Keratinocyte (primary cell): ENCODE results near the gene ABR. TPM values are rescaled to one million over a fixed set of nuclear protein-coding genes. Genes with fewer than 3 reads are reported as not detected.

Source experiments
- DNase-seq: peaks from one replicate; pipeline ENCODE4 v3.0.0-alpha.2; 2011; ENCODE audit warnings: low read depth, missing footprints, low spot score
- FAIRE-seq: peaks from 2 replicates; lab custom pipeline; 2011; peaks lifted over from hg19 to GRCh38; lab: Jason Lieb, UNC
- H2AFZ ChIP-seq: 2 replicates; pipeline ENCODE4 v1.6.0; 2012; ENCODE audit warnings: low read length, control low read depth, inconsistent platforms; ENCODE audit not compliant: control insufficient read depth
- H3K27ac ChIP-seq: 2 replicates; pipeline ENCODE4 v1.5.1; 2011; ENCODE audit warnings: low read length; ENCODE audit not compliant: control insufficient read depth, insufficient read depth
- H3K27me3 ChIP-seq: 3 replicates; pipeline ENCODE4 v1.6.0; 2011; ENCODE audit warnings: low read length; ENCODE audit not compliant: control insufficient read depth, insufficient read depth; ENCODE audit errors: extremely low read depth
- H3K36me3 ChIP-seq, 2 experiments: 2 replicates in 1 of 2; 3 replicates in 1 of 2; pipeline ENCODE4 v1.5.1; 2011; ENCODE audit warnings: low read length in 2 of 2, mild to moderate bottlenecking in 1 of 2; ENCODE audit not compliant: control insufficient read depth in 2 of 2, insufficient read depth in 2 of 2; ENCODE audit errors: extremely low read depth in 1 of 2
- H3K4me1 ChIP-seq: 3 replicates; pipeline ENCODE4 v1.5.1; 2011; ENCODE audit warnings: low read length; ENCODE audit not compliant: control insufficient read depth, insufficient read depth; ENCODE audit errors: extremely low read depth
- H3K4me2 ChIP-seq: 3 replicates; pipeline ENCODE4 v1.6.0; 2011; ENCODE audit warnings: low read depth, low read length; ENCODE audit not compliant: control insufficient read depth, insufficient read depth; ENCODE audit errors: extremely low read depth
- H3K4me3 ChIP-seq, 3 experiments: fragments of 200-600 bp in 1 of 3; sonication (generic) in 1 of 3; 2 replicates in 2 of 3; 3 replicates in 1 of 3; pipeline ENCODE4 v1.5.1; 2011 to 2016; ENCODE audit warnings: low read length in 3 of 3, mild to moderate bottlenecking in 3 of 3, control low read depth in 2 of 3, inconsistent platforms in 1 of 3, low read depth in 1 of 3, mixed read lengths in 1 of 3, mixed run types in 1 of 3, moderate library complexity in 1 of 3; ENCODE audit not compliant: control insufficient read depth in 2 of 3, insufficient read depth in 2 of 3; ENCODE audit errors: extremely low read depth in 1 of 3
- H3K79me2 ChIP-seq: 2 replicates; pipeline ENCODE4 v1.6.0; 2012; ENCODE audit warnings: low read length; ENCODE audit not compliant: control insufficient read depth, insufficient read depth
- H3K9ac ChIP-seq: 3 replicates; pipeline ENCODE4 v1.6.0; 2011; ENCODE audit warnings: low read length; ENCODE audit not compliant: control insufficient read depth, insufficient read depth; ENCODE audit errors: extremely low read depth
- H3K9me1 ChIP-seq: 3 replicates; pipeline ENCODE4 v1.6.0; 2011; ENCODE audit warnings: low read length; ENCODE audit not compliant: control insufficient read depth, insufficient read depth; ENCODE audit errors: extremely low read depth
- H3K9me3 ChIP-seq: 2 replicates; pipeline ENCODE4 v1.5.1; 2012; ENCODE audit warnings: low read depth, low read length; ENCODE audit not compliant: control insufficient read depth
- H4K20me1 ChIP-seq: 3 replicates; pipeline ENCODE4 v1.6.0; 2011; ENCODE audit warnings: low read length; ENCODE audit not compliant: control insufficient read depth, insufficient read depth; ENCODE audit errors: extremely low read depth
- EZH2 ChIP-seq: IDR thresholded peaks from one replicate; pipeline ENCODE4 v1.6.1; 2012; ENCODE audit warnings: inconsistent platforms, mild to moderate bottlenecking, low read length, moderate library complexity
- dilution Hi-C: fragments of 300-500 bp; cut with MboI; formaldehyde crosslinking; loops from one replicate; pipeline ENCODE4 v1.7.0; 2020; ENCODE audit warnings: low sequenced_read_pairs; ENCODE audit not compliant: extremely low pct_ligation_motif_present
- polyA plus RNA-seq, 5 experiments: library from polyadenylated mRNA; depleted of rRNA in 3 of 5; stranded (reverse) in 3 of 5; stranded (forward) in 1 of 5; unstranded in 1 of 5; fragments of >200 nt; gene quantifications; 1 replicate in 1 of 5; 2 replicates in 3 of 5; 3 replicates in 1 of 5; pipeline versions ENCODE4 v1.2.1 to v1.2.3, GENCODE V29; 2011 to 2012; ENCODE audit warnings: missing spikeins in 2 of 5, low read depth in 1 of 5, low replicate concordance in 1 of 5
- TF ChIP-seq, protein P1 (sequence below), 3 experiments: IDR thresholded peaks in 1 of 3; conservative IDR thresholded peaks in 1 of 3; optimal IDR thresholded peaks in 1 of 3; 2 replicates in 2 of 3; 3 replicates in 1 of 3; pipeline versions ENCODE3 to v1.5.1; 2011; ENCODE audit warnings: low read length in 3 of 3, mild to moderate bottlenecking in 3 of 3, moderate library complexity in 2 of 3, control low read depth in 1 of 3, inconsistent platforms in 1 of 3; ENCODE audit not compliant: insufficient read depth in 2 of 3; ENCODE audit errors: extremely low read depth in 1 of 3

Gene ABR
- polyA plus RNA-seq, 1 donor (not counting 4 experiments of a cell fraction or from before 2014, with no cell fraction given): 17.3 TPM

GRCh38 chr17:1002771-1003555 lies 176.8 kb downstream of the ABR start:
- H3K9ac ChIP-seq: no peak overlapping the region
- no peak for FAIRE-seq

DNA sequence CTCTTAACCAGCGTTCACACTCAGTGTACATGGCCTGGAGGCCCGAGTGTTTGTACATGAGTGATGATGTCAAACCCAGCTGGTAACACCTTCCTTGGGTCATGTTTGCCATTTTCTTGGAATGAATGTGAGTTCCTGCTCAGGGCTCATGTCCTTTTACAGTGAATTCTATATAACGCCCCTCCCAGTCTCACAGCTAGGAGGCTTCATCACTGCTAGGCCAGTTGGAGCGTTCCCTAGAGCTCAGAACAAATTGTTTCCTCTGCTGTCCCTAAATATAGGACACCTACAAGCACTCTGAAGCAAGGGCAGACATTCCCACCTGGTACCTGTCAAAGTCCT lies 177.4 kb downstream of the ABR start:
- H3K4me3 ChIP-seq: no peak overlapping the region
- peaks cover 19 to 38% of the 10 kb centered on the region in 2 experiments for H3K36me3 ChIP-seq
- H3K4me2 ChIP-seq: no peak overlapping the region
- no peaks in the 10 kb centered on the region for H3K9me1 ChIP-seq
- no peak for DNase-seq
- FAIRE-seq: no peak
- H3K4me1 ChIP-seq: peaks cover 41% of the 10 kb centered on the region
- TF ChIP-seq EZH2: no peak
- TF ChIP-seq, protein P1, sequence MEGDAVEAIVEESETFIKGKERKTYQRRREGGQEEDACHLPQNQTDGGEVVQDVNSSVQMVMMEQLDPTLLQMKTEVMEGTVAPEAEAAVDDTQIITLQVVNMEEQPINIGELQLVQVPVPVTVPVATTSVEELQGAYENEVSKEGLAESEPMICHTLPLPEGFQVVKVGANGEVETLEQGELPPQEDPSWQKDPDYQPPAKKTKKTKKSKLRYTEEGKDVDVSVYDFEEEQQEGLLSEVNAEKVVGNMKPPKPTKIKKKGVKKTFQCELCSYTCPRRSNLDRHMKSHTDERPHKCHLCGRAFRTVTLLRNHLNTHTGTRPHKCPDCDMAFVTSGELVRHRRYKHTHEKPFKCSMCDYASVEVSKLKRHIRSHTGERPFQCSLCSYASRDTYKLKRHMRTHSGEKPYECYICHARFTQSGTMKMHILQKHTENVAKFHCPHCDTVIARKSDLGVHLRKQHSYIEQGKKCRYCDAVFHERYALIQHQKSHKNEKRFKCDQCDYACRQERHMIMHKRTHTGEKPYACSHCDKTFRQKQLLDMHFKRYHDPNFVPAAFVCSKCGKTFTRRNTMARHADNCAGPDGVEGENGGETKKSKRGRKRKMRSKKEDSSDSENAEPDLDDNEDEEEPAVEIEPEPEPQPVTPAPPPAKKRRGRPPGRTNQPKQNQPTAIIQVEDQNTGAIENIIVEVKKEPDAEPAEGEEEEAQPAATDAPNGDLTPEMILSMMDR (optimal IDR thresholded peaks at IDR 0.05 in 1 of 3, IDR thresholded peaks at IDR 0.05 in 1 of 3, conservative IDR thresholded peaks at IDR 0.05 in 1 of 3; ENCODE audit: extremely low read depth in 1 of 3, insufficient read depth in 2 of 3, low read length in 3 of 3): no peak
- H3K9me3 ChIP-seq: no peaks in the 10 kb centered on the region
- no peak overlapping the region for H3K9ac ChIP-seq
- no peak overlapping the region for H2AFZ ChIP-seq
- H3K27ac ChIP-seq: no peak overlapping the region
- dilution Hi-C loops: no loop called here
- peaks cover 21% of the 10 kb centered on the region for H3K79me2 ChIP-seq
- H4K20me1 ChIP-seq: peaks cover 7% of the 10 kb centered on the region
- H3K27me3 ChIP-seq: no peaks in the 10 kb centered on the region

More at GRCh38 chr17:1002771-1003555, 176.8 kb downstream of the ABR start:
- H3K4me2 ChIP-seq: no peak overlapping the region
- H3K4me3 ChIP-seq: no peak overlapping the region
- no peaks in the 10 kb centered on the region for H3K9me1 ChIP-seq
- no peak for DNase-seq
- no peaks in the 10 kb centered on the region for H3K9me3 ChIP-seq
- H4K20me1 ChIP-seq: peaks cover 7% of the 10 kb centered on the region
- H3K79me2 ChIP-seq: peaks cover 16% of the 10 kb centered on the region
- dilution Hi-C loops: no loop called here
- no peak overlapping the region for H3K27ac ChIP-seq
- H3K4me1 ChIP-seq: peaks cover 38% of the 10 kb centered on the region
- peaks cover 21 to 38% of the 10 kb centered on the region in 2 experiments for H3K36me3 ChIP-seq
- no peak overlapping the region for H2AFZ ChIP-seq
- no peaks in the 10 kb centered on the region for H3K27me3 ChIP-seq
- no peak for TF ChIP-seq EZH2
- TF ChIP-seq, protein P1 (optimal IDR thresholded peaks at IDR 0.05 in 1 of 3, IDR thresholded peaks at IDR 0.05 in 1 of 3, conservative IDR thresholded peaks at IDR 0.05 in 1 of 3; ENCODE audit: extremely low read depth in 1 of 3, insufficient read depth in 2 of 3, low read length in 3 of 3): no peak
